GM18868 (cell line): ENCODE results near the gene PEA15.

Experiments used
- ATAC-seq: cut with Tn5 transposase; IDR thresholded peaks from one replicate; pipeline ENCODE4 v1.9.1; 2021; ENCODE audit warnings: mild to moderate bottlenecking, moderate library complexity; ENCODE audit not compliant: unreplicated experiment

Gene PEA15

DNA sequence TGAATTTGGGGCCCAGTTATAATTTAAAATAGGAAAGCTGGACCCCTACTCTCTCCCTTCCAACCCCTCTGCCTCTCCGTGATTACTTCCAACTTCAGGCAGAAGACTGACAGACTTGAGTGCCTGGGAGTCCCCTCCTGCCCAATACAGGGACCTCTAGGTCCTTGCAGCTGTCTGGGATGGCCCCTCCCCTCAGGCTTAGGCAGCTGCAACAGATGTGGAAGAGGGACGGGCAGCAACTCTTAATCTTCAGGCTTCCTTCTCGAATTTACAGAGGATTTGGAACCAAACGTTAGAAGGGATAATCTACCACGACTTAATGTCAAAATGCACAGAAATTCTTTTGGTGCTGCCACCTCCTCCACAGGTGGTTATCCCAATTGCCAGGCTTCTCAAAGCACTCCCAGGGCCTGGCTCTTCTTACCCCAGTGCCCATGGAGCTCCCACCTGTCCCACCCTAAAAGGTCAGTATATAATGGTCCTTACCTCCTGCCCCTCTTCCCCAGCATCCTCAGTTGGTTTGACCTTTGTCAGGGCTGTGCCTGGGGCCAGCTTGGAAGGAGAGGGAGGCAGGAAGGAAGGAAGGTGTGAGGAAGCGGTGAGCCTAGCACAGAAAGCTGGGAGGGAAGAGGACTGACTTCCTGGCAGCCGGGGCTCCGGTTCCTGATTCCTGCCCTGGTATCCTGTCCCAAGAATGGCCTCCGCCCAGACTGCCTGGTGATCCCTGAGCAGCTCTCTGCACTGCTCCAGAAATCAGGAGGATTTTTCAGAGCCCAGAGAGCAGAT lies 2.8 kb downstream of the PEA15 start:
- no peak for ATAC-seq

- no peak for ATAC-seq
Measured at GRCh38 chr1:160208557-160209320, 3.6 kb downstream of the PEA15 start.

- ATAC-seq: no peak
Measured at GRCh38 chr1:160209321-160210046, 4.3 kb downstream of the PEA15 start.

DNA sequence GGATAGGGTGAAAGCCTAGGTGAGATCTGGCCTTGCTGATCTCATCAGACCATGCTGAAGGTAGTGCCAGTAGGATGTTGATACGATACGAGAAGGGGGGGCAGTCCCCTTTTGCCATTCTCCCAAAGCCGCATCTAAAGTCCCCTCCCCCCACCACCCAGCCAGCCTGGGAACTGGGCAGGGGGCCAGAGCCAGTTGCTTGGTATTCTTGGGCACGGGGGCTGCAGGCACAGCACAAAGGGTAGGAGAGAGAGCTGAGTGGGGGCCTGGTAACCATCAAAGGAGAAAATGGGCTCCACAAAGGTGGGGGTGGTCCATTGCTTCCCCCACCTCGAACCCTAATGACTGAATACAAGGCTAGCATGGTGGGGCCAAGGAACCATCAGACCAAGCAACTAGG lies 5.4 kb downstream of the PEA15 start:
- ATAC-seq: no peak

DNA sequence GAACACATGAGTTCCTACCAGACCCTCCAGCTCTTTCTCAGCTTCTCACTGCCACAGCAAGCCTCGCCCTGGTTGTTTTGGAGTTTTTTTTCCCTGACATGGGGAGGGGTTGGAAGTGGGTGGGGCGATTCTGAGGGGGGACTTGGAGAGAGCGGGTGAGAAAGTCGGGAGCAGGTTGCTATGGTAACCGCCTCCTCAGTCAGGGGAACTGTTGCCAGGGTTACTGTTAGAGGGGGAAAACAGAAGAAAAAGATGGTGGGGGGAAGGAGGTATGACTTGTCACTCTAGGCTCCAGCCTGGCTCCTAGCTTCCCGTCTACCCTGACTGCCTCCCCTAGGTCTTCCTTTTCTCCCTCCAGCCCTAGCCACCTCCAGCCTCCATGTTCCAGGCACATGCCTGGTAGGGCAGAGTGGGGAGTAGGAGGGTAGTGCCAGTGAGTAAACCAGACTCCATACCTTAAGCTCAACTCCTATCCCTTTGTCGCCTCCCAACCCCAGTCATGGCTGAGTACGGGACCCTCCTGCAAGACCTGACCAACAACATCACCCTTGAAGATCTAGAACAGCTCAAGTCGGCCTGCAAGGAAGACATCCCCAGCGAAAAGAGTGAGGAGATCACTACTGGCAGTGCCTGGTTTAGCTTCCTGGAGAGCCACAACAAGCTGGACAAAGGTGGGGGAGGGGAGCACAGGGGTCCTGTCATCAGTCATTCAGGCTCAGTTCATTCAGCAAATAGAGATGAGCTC lies 6.0 kb downstream of the PEA15 start:
- ATAC-seq: no peak

- no peak for ATAC-seq
Measured at GRCh38 chr1:160214481-160215140, 9.4 kb downstream of the PEA15 start.

DNA sequence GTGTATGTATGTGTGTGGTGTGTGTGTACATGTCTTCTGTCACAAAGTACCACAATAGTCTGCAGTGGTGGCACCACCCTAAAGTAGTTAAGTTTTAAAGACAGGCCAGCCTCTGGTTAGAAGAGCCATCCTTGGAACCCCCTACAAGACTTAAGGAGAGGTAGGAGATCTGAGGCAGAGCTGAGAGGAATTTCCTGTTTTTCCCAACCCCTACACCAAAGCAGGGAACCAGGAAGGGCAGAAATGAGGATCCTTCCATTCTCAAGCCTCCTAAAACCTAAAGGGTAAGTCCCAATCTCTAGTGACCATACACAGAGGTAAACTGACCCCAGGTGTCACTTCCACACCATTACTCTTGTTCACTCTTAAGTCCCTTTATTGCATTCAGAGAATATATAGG lies 11.1 kb downstream of the PEA15 start:
- ATAC-seq: no peak

DNA sequence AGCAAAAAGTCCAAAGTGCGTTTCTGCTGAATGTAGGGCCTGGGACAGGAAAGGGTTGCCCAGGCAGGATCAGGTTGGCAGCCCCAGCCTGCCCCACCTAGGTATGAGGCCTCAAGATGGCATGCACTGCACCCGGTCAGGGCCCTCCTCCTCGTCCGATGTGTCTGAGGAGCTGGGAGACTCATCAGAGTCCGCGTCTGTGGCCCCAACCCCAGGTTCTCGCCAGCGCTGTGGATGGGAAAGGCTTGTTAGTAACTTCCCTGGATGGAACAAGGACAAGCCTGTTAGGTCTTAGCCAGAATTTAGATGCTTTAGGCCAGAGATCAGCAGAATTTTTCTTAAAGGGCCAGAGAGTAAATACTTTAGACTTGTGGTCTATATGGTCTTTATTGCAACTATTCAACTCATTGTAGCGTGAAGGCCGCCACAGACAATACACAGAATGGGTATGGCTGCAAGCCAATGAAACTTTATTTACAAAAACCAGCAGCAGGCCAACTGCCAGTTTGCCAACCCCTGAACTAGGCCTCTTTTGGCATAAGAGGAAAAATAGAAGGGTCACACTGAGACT lies 12.4 kb downstream of the PEA15 start:
- ATAC-seq: no peak

DNA sequence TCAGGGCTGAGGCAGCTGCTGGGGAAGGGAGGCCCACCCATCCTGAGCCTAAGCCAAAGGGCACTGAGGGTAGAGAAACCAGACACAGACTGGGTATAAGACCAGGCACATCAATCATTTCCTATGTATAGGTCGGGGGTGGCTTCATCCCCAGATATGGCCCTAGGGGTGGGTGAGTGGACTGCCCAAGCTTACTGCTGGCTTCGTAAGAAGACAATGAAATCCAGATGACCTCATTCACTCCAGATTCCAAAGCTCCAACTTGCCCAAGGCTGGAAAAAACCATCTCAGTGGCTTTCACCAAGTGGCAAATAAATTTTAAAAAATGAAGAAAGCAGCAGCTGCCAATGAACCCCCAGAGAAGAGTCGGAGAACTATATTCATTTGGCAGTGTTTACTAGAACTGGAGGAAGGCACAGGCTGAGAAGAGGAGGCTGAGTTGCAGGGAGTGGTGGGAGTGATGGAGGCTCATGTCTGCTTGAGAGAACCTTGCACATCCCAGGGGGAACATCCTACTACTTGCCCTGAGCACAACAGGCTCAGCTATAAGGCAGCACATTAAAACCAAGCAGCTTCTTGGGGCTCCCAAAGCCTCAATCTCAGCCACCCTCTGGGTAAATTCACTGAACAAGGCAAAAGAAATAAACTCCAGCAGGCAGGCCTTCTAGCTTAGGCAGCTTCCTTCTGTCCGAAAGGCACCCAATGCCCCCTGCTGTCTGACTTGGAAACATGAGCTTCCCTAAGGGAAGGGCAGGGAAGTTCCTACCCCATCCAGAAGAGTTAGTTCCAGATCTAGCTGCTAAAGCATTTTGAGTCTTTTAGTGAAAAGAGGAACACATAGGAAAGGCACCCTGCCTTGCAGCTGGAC lies 14.1 kb downstream of the PEA15 start:
- ATAC-seq: no peak

- ATAC-seq: no peak
Measured at GRCh38 chr1:160220301-160220700, 15.1 kb downstream of the PEA15 start.

DNA sequence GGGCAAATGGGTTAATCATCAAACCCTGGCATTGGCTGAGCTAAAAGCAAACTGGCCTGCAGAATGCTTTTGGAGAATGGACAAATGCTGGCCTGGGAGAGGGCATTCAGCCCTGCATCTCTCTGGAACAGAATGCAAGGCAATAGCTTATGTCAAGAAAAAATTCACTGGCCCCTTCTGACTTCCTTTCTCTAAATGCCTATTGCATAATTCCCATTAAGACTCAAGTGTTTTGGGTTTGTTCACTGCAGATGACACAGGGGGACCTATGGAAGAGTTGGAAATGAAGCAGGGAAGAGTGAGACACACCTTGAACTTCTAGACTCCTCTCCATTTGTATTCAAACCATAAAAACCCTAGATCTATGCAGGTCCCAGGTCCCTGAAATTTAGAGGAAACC lies 15.9 kb downstream of the PEA15 start:
- no peak for ATAC-seq

GRCh38 chr1:160222546-160222945 lies 17.4 kb downstream of the PEA15 start:
- ATAC-seq: no peak

- no peak for ATAC-seq
Measured at GRCh38 chr1:160224606-160225005, 19.4 kb downstream of the PEA15 start.

DNA sequence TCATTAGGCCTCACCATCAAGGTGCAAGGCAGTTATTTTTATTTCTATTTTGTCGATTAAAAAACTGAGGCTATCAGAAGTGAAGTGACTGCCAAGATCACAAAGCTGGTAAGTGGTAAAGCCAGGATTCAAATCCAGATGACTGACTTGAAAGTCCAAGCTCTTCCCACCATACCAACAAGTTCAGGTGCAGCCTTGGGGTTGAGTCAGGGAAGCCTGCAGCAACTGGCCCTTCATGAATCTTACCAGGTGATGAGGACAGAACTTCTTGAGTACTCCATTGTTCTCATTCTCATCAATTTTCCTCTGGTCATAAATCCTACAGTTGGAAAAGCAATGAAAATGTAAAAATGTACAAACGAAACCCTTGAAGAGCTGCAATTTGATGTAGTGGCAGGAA lies 20.2 kb downstream of the PEA15 start:
- no peak for ATAC-seq

- ATAC-seq: peak; percentile 79
Measured at GRCh38 chr1:160226623-160227022, 21.4 kb downstream of the PEA15 start.

GRCh38 chr1:160227034-160227433 lies 21.9 kb downstream of the PEA15 start:
- no peak for ATAC-seq

- ATAC-seq: no peak
Measured at GRCh38 chr1:160227561-160227960, 22.4 kb downstream of the PEA15 start.

DNA sequence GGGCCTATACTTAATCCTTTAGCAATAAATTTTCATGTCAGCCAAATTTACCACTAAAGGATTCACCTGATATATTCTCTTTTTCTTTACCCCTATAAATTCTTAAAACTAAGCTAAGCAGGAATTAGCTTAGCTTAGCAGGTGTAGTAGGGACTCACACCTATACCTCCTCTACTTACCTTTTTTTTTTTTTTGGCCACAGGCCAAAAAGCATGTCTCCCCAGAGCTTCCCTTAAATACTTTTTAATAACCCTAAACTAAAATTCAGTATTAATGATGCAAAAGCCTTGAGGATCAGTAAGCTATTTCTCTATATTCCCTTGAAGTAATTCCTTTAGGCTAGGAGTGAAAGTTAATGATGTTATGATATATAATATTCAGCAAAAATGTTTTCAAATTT lies 23.2 kb downstream of the PEA15 start:
- ATAC-seq: no peak

DNA sequence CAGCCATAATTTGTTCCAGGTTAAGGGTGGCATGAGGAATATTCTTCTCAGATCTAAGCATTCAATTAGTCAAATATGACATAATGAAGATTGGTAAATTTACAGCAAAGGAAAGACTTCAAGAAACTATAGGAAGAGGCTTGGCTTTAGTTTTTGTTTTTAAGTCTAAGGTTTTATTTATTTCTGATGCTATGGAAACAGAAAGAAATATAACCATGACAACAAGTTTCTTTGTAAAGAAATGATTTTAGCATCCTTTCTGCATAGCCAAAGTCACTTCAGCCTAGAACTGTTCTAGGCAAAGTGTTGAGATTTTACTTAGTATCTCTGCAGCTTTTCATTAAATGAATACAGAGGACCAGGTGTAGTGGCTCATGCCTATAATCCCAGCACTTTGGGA lies 27.7 kb downstream of the PEA15 start:
- ATAC-seq: no peak
